HG02973 (cell line): ENCODE measurements around the gene EXOC3L4.

Experiments used
- ATAC-seq: cut with Tn5 transposase; IDR thresholded peaks from one replicate; pipeline ENCODE4 v1.9.1; 2021; ENCODE audit warnings: moderate library complexity; ENCODE audit not compliant: unreplicated experiment

EXOC3L4 gene

DNA sequence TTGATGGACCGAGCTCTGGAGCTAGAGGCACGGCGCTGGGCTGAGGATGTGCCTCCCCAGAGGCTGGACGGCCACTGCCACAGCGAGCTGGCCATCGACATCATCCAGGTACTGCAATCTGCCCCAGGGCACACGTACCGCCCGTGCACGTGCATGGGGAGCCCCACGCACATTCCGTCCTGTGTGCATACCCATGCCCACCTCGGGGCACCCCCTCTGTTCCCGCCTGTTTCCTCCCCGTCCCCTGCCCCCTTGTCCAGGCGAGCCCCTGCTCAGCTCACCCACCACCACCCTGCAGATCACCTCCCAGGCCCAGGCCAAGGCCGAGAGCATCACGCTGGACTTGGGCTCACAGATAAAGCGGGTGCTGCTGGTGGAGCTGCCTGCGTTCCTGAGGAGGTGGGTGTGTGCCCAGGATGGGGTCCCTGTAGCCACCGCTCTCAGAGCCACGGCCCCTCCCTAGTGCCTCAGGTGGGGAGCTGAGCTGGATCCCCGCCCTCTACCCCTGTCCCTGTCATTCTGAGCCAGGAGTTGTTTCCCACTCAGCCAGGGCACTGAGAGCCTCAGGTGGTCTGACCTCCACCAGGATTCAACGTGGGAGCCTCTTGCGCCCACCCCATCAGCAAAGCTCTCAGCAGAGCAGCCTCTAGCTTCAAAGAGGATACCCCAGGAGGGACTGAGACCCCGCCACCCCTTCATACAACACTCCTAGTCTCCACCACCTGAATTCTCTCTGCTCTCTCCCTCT lies 35.7 kb downstream of the EXOC3L4 start:
- no peak for ATAC-seq

GRCh38 chr14:103130965-103131364 lies 36.4 kb downstream of the EXOC3L4 start:
- no peak for ATAC-seq

DNA sequence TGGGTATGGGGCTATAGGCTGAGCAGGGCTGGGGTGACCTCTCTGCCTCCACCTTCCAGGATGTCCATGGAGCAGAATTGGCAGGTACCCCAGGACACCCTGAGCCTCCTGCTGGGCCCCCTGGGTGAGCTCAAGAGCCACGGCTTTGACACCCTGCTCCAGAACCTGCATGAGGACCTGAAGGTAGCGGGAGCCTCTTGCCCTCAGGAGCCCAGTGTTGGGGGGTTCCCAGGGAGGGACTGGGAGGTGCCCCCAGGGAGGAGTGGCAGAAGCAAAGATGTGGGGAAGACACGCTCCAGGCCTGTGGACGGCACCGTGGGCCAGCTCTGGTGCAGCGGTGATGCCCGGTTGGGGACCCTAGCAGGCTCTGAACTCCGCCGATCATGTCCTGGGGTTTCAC lies 37.1 kb downstream of the EXOC3L4 start:
- no peak for ATAC-seq

GRCh38 chr14:103132381-103133209 lies 38.1 kb downstream of the EXOC3L4 start:
- no peak for ATAC-seq

DNA sequence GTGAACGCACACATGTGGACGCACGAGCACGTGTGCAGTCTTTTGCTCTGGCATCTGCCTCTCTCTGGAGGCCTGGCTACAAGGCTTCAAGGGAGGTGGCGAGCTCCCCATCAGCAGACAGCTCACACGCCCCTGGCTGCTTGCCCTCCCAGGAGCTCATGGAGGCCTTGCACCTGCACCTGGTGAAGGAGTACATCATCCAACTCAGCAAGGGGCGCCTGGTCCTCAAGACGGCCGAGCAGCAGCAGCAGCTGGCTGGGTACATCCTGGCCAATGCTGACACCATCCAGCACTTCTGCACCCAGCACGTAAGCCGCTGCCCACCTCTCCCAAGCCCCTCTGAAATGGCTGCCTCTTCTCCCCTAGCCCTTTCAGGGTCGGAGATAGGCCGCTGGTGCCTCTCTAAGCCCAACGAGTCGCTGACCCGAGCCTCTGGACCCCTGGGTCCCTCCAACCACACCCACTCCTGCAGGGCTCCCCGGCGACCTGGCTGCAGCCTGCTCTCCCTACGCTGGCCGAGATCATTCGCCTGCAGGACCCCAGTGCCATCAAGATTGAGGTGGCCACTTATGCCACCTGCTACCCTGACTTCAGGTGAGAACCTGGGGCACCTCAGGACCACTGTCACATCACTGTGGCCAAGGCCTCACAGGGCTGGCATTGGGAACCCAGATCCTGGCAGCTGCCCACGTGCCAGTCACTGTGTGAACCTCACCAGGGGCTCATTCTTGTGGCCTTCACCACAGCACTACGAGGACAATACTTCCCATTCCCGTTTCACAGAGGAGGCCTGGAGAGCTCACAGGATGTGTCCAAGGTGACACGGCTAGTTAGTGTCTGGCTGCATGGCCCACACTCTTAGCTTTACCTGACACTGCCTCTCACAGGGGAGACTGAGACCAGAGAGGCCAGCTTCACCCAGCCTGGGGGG lies 39.0 kb downstream of the EXOC3L4 start:
- no peak for ATAC-seq

GRCh38 chr14:103134405-103134804 lies 39.9 kb downstream of the EXOC3L4 start:
- ATAC-seq: no peak

GRCh38 chr14:103134919-103135318 lies 40.4 kb downstream of the EXOC3L4 start:
- no peak for ATAC-seq

DNA sequence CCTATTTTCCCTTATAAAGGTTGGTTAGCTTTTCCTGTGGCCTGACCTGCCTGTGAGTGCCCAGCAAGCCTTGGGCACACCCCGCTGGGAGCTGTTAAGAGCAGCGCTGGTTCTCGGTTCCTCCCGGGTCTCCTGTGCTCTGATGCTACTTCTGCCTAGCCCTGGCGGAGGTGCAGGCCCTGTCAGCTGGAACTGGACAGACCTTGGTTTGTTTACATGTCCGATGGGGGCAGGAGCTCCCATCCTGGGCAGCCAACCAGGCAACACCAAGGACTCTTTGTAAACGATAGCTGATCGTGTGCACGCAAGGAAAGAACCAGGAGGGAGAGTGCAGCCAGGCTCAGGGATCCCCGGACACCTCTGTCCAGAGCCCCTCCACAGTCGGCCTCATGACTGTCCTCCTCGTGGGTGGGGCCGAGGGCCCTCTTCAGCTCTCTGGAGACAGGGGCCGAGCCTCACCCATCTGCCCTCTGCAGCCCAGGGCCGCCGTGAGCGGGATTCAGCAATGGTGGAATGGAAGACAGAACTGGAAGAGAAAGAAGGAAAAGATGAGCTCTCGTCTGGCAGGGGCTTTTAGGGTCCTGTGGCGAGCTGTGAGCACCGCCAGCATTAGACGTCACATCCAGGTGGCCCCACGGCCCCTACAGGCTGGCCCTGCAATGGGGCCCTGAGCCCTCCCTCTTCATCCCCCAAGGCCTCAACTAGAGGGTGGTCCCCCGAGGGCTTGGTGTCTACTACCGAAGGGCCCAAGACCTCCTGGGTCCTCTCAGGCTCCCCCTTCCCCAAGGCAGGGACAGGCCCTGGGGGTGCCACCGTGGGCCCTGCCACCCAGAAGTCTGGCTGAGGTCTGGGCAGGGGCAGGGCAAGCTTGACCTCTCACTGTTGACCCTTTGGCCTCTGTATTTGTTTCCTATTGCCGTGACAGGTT lies 41.1 kb downstream of the EXOC3L4 start:
- ATAC-seq: no peak

DNA sequence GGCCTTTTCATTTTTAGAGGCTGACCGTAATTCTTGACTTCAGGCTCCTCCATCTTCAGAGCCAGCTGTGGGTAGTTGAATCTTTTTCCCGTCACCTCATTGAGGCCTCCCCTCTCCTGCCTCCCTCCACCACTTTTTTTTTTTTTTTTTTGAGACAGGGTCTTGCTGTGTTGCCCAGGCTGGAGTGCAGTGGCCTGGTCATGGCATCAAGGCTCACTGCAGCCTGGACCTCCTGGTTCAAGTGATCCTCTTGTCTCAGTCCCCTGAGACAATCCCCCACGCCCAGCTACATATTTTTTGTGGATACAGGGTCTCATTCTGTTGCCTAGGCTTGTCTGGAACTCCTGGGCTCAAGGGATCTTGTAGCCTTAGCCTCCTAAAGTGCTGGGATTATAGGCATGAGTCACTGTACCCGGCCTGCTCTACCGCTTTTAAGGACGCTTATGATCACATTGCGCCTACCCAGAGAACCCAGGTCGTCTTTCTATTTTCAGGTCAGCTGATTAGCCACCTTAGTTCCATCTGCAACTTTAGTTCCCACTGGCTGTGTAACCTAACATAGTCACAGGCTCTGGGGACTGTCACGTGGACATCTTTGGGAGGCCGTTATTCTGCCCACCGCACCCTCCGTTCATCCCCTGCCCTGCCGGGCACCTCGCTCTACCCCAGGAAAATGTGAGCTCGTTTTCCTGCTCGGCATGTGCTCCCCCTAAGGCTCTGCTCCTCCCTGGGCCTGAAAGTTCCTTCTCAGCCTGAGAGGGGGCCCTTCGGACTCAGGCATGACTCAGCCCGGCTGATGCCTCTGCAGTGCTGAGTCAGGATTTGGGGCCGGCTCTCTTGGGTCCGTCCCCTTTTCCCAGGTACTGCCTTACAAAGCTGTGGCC lies 42.1 kb downstream of the EXOC3L4 start:
- no peak for ATAC-seq

DNA sequence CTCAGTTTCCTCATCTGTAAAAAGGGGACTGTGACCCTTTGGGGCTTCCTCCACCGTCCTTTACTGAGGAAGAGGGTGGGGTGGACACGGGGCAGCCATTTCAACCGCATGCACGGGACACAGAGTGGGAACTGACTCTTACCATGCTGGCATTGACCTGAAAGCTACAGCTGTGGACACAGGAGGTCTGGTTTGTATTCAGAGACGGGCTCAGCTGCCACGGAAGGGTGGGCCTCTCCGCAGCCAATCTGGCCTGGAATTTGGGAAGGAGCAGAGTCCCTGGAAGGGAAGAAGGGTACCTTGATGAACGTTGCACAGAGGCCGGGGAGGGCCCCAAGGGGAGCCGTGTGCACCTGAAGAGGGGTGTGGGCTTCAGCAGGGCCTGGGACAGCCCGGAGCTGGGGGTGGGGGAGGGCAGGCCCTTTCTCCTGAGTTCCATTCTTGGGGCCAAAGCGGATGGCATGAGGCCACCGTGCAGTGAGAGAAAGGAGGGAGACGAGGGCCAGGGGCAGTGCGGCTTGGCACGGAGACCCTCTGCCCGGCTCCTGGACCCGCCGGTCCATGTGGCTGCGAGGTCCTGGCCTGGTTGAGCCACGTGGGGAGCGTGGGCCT lies 43.3 kb downstream of the EXOC3L4 start:
- no peak for ATAC-seq

DNA sequence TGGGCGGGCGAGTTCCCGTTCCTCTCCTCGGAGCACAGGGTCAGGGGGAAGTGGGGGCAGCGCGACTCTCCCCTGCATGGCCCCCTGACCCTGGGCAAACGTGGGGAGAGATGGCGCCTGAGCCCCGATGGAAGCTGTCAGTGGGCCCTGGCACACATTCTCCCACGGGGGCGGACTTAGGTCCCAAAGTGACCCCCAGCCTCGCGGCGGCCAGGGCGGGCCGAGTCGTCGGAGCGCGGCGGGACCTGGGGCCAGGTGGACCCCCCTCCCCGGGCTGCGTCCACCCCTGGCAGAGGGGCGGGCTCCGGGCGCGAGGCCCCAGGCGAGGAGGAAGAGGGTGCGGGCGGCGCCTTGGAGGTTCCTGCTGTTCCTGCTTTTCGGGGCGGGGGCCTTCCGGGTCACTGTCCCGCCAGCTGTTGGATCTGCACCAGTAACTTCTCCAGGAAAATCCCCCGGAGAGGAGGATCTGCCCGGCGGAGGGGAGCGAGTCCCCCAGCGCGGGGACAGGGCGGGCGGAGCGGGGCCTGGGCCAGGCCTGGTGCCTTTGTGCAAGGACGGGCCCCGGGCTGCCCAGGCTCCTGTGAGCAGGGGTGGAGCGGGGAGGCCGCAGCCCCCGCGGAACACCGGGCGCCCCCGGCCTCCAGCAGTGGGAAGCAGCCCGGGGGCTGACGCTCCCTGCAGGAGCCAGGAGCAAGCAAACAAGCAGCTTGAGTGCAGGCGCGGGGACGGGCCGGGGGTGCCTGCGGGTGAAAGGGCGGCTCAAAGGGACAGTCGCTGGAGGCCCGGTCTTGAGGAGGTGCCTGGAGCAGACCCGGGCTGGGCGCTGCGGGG lies 44.0 kb downstream of the EXOC3L4 start:
- no peak for ATAC-seq

GRCh38 chr14:103139132-103140025 lies 44.9 kb downstream of the EXOC3L4 start:
- ATAC-seq: no peak

- peak; percentile 36 for ATAC-seq
These were observed 46.0 kb downstream of the EXOC3L4 start for GRCh38 chr14:103140316-103141109.

DNA sequence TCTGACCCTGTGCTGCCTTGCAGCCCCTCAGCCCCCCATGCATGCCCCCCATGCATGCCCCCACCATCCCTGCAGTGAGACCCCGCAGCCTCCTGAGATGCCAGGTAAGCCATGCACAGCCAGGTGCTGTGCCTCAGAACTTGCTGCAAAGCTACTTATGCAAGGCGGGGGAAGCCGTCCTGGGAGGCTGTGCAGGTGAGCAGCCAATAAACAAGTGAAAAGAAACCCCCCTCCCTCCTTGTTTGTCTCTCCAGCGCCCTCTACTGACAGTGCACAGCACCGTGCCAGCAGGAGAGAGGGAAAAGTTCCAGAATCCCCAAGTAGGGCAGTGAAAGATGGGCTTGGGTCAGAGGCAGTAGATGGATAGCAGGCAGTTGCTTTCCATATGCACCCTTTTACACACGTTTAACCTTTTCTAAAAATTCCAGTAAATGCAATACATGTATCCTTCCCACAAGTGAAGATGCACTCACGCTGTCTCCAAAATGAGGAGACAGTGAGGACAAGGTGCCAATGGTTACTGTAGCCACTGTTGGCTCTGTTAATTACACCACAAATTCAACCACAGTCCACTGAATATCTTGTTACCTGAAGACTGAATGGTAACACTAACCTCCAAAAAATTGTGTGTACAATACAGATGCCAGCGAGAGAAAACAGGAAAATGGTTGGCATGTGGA lies 46.7 kb downstream of the EXOC3L4 start:
- ATAC-seq: no peak

- no peak for ATAC-seq
These were observed 47.5 kb downstream of the EXOC3L4 start for GRCh38 chr14:103142026-103142425.
